ENCODE data around the gene TUBGCP4. TPM values are rescaled to one million over a fixed set of nuclear protein-coding genes. Genes with fewer than 3 reads are reported as not detected.

TUBGCP4 gene
- total RNA-seq, 2 experiments from 2014 or later, result 32.9 to 33.4 TPM

GRCh38 chr15:43420876-43421275, 50.0 kb downstream of the TUBGCP4 start:
- Mint-ChIP-seq H3K9me3 (no peaks in the 10 kb centered on the region), H3K4me3 (no peak overlapping the region), H3K27me3 (no peaks in the 10 kb centered on the region), H3K27ac (peak overlapping the region; percentile 58), H3K36me3 (ENCODE audit: low read depth) (peaks cover 29% of the 10 kb centered on the region), H3K4me1 (ENCODE audit: low read depth) (peaks cover 12% of the 10 kb centered on the region)
- intact Hi-C loops (cut with micrococcal nuclease), result no loop called here
- DNase-seq (no peak), ATAC-seq (no peak)
- TF ChIP-seq CTCF (IDR thresholded peaks at IDR 0.05), result no peak
- POLR2A ChIA-PET, result no interaction called here
- CTCF ChIA-PET, result no interaction called here

GRCh38 chr15:43423793-43424192, 52.9 kb downstream of the TUBGCP4 start:
- Mint-ChIP-seq H3K9me3 (no peaks in the 10 kb centered on the region), H3K4me1 (ENCODE audit: low read depth) (peaks cover 12% of the 10 kb centered on the region), H3K27me3 (no peaks in the 10 kb centered on the region), H3K36me3 (ENCODE audit: low read depth) (peaks cover 31% of the 10 kb centered on the region), H3K27ac (no peak overlapping the region), H3K4me3 (no peak overlapping the region)
- no peak for TF ChIP-seq CTCF (IDR thresholded peaks at IDR 0.05)
- ChIA-PET CTCF (interaction anchor here (1.0 kb wide), 1 partner anchor 13 kb away, joined by 3 read pairs; no protein-coding TSS in a partner anchor), POLR2A (interaction anchor here (1.0 to 1.4 kb wide), 2 partner anchors 9 to 14 kb away, joined by 3 to 4 read pairs; no protein-coding TSS in a partner anchor)
- DNase-seq (no peak), ATAC-seq (no peak)
- intact Hi-C loops (cut with micrococcal nuclease), result no loop called here

GRCh38 chr15:43429687-43430086, 58.8 kb downstream of the TUBGCP4 start:
- DNase-seq, result no peak
- Mint-ChIP-seq H3K4me3 (no peak overlapping the region), H3K4me1 (ENCODE audit: low read depth) (no peaks in the 10 kb centered on the region), H3K36me3 (ENCODE audit: low read depth) (peaks cover 17% of the 10 kb centered on the region), H3K9me3 (no peaks in the 10 kb centered on the region), H3K27ac (no peak overlapping the region), H3K27me3 (no peaks in the 10 kb centered on the region)
- TF ChIP-seq CTCF (IDR thresholded peaks at IDR 0.05), result no peak
- ChIA-PET POLR2A (no interaction called here), CTCF (no interaction called here)
- no peak for ATAC-seq
- intact Hi-C loops (cut with micrococcal nuclease), result no loop called here

- no peak for ATAC-seq
- no peak for DNase-seq
- POLR2A ChIA-PET, result no interaction called here
- no peak overlapping the region for H3K27ac Mint-ChIP-seq
- no peaks in the 10 kb centered on the region for H3K4me1 Mint-ChIP-seq (ENCODE audit: low read depth)
- no peaks in the 10 kb centered on the region for H3K9me3 Mint-ChIP-seq
- H3K27me3 Mint-ChIP-seq, result no peaks in the 10 kb centered on the region
- CTCF ChIA-PET, result interaction anchor here (0.9 kb wide), 1 partner anchor 62 kb away, joined by 4 read pairs; the partner anchor contains the start of genes TUBGCP4 and ZSCAN29
- H3K36me3 Mint-ChIP-seq (ENCODE audit: low read depth), result peaks cover 10% of the 10 kb centered on the region
- no peak overlapping the region for H3K4me3 Mint-ChIP-seq
- intact Hi-C loops (cut with micrococcal nuclease), result no loop called here
- TF ChIP-seq CTCF (IDR thresholded peaks at IDR 0.05), result no peak
Measured at GRCh38 chr15:43433165-43433564, 62.3 kb downstream of the TUBGCP4 start.

- POLR2A ChIA-PET, result no interaction called here
- no peak overlapping the region for H3K27ac Mint-ChIP-seq
- peaks cover 10% of the 10 kb centered on the region for H3K36me3 Mint-ChIP-seq (ENCODE audit: low read depth)
Measured at GRCh38 chr15:43433661-43434303, 62.9 kb downstream of the TUBGCP4 start.

More at GRCh38 chr15:43433661-43434303, 62.9 kb downstream of the TUBGCP4 start:
- no peak for DNase-seq
- CTCF ChIA-PET, result interaction anchor here (0.9 to 1.4 kb wide), 2 partner anchors 63 to 81 kb away, joined by 3 to 4 read pairs; partner anchors contain the start of genes TUBGCP4 and ZSCAN29
- Mint-ChIP-seq H3K9me3 (no peaks in the 10 kb centered on the region), H3K4me1 (ENCODE audit: low read depth) (no peaks in the 10 kb centered on the region), H3K27me3 (no peaks in the 10 kb centered on the region), H3K4me3 (no peak overlapping the region)
- intact Hi-C loops (cut with micrococcal nuclease), result no loop called here
- TF ChIP-seq CTCF (IDR thresholded peaks at IDR 0.05), result no peak
- no peak for ATAC-seq
